GM18519 (cell line): ENCODE data around the gene AP3B2.

Experiments
- ATAC-seq: cut with Tn5 transposase; IDR thresholded peaks from one replicate; pipeline ENCODE4 v1.9.1; 2021; ENCODE audit warnings: mild to moderate bottlenecking, moderate library complexity; ENCODE audit not compliant: unreplicated experiment, low FRiP score

Gene AP3B2

DNA sequence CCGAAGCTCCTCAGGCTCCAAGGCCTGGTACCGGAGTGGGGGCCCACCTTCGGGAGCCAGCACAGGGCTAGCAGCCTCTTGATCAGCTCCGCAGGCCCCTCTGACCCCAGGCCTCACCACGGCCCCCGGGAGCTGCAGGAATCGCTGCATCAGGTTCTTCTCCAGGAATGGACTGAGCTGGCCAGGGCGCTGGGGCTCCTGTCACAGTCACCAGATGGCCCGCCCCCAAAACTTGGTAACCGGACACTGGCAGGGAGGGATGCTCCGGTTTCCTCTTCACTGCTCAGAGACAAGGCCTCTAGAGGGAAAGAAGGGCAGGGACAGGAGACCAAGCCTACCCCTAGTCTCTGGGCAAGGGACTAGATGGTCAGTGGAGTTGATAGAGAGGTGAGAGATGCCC, 9.9 kb downstream of the AP3B2 start:
- no peak for ATAC-seq

DNA sequence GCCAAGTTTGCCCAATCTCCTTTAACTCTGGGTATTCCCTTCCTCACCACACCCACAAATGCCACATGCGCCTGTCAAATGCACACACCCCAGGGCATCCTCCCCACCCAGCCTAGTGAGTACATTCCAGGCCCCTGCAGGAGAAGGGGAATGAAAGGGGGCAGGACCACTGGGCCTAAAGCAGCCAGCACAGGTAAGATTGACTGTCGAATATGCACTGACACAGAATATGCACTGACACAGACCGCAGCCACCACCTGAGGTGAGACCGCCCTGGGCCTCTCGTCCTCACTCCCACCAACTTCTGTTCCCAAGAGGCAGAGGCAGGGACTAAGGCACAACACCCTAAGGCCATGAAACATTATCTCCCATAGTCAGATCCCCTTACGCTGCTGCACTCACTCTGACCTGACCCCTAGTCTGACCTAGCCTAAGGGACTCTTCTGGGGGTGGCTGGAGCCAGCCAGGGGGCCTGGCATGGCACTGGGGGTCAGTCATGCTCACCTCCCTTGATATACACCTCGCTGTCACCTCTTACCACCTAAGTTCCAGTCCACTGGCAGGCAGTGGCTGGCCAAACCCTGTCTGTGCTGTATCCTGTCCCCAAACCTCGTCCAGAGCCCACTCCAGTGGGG, 10.8 kb downstream of the AP3B2 start:
- ATAC-seq: no peak

DNA sequence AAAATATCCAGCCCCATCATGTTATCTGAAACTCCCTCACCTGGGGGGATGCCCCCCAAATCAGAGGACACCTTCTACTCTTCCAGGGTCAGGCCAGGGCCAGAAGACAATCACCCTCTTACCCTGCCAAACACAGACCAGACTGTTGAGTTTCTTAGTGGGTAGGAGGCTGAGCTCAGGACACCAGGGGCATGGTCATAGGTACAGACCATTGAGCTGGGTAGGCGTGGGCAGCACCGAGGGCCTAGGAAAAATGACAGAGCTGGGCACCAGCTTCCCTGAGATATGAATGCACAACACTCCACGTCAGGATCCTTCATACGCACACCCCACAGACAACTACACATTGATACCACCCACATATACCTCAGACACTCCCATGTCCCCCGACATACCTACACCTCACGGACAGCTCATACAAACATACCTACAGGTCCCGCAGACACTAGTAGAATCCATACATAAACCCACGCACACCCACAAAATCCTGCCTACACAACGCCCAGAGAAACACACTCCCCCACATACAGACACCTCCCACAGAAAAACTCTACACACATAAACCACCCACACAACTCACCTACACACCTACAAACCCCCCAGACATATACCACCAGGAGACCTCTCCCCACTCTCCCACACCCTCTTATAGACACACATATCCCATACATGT, 11.8 kb downstream of the AP3B2 start:
- ATAC-seq: no peak

DNA sequence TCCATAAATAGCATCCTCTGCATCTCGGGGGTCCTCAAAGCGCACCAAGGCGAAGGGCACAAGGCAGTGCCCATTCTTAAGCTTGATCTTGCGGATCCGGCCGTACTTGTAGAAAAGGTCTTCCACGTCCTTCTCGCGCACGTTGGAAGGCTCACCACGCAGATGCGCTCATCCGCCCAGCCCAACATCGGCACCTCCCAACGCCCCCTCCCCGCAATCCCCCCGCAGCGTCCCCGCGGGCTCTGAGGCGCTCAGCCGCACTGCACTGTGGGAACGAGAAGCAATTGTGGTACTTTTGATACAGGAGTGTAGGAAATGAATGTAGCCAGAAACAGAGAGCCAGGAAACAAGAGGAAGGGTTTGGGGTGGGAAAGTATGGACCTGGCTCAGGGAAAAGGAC, 17.5 kb downstream of the AP3B2 start:
- ATAC-seq: no peak

DNA sequence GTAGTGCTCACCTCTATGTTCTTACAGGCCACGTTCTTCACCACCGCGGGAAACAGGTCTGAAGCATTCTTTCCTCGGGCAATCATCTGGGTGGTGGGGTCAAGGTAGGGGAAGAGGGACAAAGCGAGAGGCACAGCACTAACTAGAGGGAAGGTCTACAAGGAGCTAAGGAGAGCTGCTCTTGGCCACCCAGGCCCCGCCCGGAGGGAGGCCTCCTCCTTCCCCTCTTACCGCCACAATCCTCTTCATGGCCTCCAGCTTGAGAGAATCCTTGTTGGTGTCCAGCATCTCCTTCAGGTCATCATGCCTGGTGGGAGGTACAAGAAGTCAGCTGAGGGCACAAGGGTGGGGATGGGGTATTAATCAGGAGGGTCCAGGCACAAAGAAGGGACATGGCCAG, 20.5 kb downstream of the AP3B2 start:
- no peak for ATAC-seq

DNA sequence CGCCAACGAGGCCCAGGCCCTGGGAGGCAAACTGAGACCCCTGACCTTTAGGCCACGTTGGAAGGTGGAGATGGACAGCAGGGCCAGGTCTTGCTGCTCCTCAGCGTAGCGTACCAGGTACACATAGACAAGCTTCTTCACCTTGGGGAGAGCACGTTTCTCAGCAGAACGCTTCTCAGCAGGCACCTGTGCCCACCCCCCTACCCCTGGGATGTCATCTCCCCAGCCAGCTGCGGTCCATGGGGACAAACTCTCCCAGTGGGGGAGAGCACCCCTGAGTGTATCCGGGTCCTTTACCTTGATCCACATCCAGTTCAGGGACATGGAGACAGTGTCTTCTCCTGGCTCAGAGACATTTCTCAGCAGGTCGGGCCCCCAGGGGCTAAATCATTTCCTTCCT, 21.0 kb downstream of the AP3B2 start:
- ATAC-seq: no peak

DNA sequence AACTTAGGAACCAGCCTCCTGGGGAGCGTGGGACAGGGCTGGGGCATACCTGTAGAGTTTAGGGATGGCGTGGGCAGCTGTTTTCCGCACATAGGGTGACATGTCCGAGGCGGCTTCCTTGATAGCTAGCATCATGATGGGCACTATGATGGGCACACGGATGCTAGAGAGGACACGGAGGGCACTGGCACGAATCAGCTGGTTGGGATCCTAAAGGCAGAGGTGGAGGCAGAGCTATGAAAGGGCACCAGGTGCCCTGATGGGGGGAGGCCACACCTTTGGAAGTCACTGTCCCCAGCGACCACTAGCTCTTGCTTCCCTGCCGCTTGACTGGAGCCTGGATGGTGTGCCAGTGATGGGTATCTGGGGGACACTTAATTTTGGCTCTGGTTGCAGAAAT, 28.3 kb downstream of the AP3B2 start:
- ATAC-seq: no peak

DNA sequence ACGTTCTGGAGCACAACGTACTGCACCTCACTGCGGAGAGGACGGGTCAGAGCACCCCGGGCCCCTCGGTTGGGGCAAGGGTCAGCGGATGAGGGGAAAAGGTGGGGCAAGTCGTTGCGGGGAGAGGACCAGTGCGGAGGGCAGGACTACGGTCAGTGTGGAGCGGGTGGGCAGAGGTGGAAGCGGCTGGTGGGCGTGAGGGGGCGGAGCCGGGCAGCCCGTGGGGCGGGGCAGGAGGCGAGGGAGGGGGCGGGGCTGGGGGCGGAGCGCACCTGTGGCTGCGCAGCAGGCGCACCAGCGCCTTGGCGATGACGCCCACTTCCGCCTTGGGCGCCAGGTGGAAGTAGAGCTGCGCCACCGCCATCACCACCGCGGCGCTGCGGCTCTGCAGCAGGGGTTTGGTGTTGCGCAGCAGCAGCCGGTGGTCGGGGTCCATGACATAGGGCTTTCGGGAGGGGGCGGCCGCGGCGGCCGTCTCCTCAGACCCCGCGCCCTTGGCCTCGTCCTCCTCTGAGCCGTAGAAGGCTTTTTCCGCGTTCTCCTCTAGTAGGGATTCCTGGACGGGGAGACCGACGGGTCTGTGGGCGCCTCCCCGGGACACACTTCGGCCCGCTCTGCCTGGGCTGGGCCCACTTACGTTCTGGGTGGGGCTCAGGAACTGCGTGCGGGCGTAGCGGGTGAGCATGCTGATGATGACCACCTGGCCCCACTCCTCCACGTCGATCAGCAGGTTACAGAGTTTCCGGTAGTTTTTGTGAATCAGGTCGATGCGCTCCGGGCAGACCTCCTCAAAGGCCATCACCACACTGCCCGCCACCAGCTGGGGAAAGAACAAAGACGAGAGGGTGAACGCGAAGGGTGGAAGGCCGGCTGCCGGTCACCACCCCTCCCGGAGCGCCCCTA, 29.2 kb downstream of the AP3B2 start:
- peak; percentile 83 for ATAC-seq

DNA sequence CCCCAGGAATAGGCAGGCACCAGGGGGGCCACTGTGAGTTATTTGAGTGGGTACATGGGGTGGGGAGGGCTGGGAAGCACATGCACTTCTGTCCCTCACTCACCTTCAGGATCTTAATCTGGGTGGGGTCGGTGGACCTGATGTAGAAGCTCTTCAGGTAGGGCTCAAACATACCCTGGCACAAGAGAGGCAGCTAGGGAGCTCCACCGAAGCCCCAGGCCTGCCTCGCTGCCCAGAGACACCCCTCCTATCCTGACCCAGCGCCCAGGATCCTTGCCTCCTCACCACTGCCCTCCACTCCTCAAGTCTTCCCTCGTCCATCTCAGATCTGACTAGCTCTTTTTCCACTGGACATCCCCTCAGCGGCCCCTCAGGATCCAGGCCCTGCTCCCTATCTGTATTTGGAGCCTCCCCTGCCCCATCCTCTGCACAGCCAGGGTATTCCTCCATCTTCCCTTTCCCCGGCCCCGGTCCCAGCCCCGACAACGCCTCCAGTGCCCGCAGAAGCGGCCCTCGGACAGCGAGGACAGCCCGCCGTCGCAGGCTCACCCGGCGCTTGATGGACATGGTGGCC, 30.0 kb downstream of the AP3B2 start:
- no peak for ATAC-seq

DNA sequence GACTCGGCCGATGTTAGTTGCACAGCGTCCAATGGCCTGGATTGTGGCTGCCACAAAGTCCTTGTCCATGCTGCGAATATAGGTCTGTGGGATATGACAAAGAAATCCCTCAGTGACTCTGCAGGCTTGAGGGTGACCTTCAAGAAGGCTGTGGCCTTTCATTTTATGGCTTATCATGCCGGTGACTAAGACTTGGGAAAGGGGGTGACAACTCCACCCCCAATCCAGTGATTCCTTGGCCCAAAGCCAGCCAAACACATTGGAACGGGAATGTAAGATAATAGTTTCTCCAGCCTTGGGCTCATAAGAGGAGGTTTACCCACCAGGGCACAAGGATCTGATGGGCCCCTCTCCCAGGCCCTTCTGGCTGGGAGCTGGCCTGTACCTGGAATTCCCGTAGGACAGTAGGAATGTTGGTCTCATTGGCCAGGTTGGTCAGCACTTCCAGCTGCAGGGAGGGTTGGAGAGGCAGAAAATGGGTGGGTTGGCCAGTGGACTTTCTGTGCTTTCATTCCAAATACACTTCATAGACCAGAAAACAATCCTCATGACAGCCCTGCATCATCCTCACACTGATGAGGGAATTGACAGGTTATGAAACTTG, 31.9 kb downstream of the AP3B2 start:
- ATAC-seq: no peak

DNA sequence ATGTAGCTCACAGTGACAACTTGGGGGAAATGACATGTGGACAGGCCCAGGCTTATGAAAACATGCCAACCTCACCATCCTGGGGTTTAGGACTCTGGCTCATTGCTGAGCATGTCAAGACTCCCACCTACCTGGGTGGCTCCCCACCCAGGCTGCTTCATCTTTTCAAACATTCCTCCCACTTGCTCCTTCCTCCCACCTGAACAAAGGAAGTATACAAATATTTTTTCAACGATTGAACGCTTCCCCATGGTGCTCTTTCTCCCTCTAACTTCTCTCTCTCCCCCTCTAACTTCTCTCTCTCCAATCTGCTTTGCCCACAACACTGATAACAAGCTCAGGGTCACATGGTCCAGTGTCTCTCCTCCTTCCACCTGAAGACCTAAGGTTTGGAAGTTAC, 34.8 kb downstream of the AP3B2 start:
- ATAC-seq: no peak

DNA sequence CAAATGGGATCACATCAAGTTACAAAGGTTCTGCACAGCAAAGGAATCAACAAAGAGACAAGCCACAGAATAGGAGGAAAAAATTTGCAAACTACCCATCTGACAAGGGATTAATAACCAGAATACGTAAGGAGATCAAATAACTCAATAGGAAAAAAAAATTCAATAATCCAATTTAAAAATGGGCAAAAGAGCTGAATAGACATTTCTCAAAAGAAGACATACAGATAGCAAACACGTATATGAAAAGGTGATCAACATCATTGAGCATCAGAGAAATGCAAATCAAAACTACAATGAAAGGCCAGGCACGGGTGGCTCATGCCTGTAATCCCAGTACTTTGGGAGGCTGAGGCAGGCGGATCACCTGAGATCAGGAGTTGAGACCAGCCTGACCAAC, 39.0 kb downstream of the AP3B2 start:
- ATAC-seq: no peak

DNA sequence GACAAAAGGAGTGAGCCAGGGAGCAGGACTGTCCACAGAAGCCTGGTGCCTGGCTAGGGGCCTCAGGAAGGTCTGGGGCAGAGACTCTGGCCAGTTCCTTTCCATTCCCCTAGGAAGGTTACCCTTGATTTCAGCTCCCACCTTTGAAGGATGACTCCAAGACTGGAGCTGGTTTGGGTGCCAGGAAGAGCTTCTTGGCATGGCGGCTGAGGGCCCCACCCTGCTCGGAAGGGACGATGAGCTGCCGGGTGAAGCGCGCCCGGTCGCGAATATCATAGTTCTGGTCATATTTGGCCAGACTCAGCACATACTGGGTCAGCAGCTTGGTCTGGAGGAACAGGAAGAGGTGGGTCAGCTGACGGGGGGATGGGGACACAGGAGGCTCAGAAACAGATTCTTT, 43.1 kb downstream of the AP3B2 start:
- no peak for ATAC-seq

DNA sequence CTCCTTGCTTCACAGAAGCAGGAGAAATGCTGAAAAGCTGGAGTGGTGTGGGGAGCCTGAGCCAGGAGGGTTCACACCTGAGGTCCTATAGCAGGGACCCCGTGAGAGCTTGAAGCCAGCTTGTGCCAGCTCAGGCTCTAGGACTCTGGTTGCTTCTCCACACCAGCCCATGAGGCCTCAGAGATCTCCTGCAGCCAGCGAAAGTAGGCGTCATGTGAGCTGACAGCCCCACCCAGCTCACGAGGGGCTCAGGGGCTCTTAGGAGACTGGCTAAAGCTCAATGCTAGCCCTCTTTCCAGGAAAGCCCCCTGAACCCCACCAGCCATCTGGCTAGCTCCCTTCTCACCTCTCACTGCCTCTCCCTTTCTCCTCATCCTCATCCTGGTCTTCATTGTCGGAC, 45.7 kb downstream of the AP3B2 start:
- no peak for ATAC-seq

DNA sequence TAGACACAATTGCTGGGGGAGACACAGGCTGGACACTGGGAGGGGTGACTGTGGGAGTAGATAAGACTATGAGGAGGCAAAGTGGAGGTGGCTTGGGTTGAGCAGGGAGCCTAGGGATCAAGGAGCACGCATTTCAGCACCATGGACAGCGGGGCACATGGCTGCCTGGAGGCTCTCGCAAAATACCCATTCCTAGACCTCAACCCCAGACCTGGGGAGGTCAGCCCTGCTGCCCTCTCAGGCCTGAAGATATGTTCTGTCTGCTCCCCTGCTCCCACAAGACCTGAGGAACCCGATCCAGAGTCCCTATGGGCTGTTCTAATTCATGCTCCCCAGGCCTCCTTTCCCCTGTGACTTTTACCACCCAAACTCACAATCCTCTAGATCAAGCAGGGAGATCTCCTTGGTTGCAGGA, 46.5 kb downstream of the AP3B2 start:
- no peak for ATAC-seq

DNA sequence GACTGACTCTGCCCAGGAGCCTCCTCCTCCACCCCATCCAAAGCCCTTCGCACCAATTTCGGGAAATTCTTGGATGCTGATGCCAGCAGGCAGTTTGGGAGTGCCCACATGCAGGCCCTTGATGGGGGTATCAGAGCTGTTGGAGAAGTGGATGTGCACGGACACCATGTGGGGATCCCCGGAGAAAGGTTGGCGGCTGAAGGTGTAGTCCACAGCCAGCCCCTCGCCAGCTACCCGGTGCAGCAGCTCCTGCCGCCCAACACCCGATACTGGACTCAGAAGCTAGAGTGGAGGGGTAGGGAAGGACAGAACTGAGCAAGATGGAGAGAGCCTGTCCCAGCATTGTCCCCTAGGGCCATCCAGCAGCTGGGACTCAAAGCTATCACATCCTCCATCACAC, 47.0 kb downstream of the AP3B2 start:
- ATAC-seq: no peak

DNA sequence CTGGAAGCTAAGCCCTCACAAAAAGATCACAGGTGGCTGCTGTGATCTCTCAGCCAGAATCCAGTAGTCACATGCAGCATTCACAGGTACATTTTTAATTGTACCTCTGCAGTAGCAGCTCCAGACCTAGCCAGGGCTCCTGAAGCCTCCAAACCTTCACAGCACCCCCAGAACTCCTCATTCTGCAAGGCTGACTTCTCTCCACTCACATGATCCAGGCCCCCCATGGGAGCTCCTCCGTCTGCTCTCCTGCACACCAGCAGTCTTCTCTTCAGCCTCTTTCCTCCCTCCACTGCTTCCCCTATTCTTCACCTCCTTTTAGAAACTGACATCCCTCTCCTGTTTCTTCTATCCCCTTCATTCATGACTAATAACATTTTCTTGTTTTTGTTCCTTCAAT, 49.3 kb downstream of the AP3B2 start:
- no peak for ATAC-seq

DNA sequence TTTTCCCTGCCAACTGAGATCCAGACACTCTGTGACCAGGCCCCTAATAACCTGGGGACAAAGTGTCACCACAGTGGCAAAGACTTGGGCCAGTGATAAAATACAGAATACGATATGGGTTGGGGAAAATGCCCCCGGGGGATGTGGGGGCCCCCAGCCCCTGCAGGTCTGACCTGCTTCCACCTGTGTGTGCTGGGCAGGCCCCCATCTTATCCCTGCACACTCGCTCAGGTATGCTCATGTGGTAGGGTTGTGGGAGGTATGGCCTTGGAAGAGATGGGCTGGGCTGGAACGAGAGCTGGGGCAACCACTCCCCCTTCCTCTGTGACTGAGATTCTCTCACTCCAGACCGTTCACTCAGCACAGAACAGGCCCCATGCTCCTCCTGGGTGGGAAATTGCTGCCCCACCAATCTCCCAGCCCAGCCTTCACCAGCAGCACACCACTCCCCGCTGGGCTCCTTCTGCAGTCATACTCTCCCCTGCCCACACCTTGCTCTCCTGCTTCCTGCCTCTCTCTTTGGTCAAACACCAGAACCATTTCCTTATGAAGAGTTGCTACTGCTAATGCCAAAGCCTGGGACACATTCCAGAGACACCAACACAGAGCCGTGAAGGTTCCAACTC, 52.9 kb downstream of the AP3B2 start:
- no peak for ATAC-seq

DNA sequence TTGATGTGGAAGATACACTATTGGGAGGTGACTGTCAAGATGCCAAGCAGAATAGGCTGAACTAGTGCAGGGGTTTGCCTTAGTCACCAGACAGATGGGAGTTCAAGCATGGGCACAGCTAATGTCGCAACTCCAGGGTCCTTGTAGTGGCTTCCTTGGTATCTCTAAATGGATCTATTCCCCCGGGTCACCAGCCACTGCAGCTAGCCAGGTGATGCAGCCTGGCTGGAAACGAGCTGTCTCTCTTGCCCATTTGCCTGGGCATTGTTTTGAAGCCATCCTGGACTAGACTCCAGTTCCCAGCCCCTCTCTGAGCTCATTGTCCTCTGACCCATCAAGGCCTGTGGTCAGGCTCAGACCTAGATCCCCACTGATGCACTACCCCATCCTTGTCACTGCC, 54.1 kb downstream of the AP3B2 start:
- no peak for ATAC-seq

DNA sequence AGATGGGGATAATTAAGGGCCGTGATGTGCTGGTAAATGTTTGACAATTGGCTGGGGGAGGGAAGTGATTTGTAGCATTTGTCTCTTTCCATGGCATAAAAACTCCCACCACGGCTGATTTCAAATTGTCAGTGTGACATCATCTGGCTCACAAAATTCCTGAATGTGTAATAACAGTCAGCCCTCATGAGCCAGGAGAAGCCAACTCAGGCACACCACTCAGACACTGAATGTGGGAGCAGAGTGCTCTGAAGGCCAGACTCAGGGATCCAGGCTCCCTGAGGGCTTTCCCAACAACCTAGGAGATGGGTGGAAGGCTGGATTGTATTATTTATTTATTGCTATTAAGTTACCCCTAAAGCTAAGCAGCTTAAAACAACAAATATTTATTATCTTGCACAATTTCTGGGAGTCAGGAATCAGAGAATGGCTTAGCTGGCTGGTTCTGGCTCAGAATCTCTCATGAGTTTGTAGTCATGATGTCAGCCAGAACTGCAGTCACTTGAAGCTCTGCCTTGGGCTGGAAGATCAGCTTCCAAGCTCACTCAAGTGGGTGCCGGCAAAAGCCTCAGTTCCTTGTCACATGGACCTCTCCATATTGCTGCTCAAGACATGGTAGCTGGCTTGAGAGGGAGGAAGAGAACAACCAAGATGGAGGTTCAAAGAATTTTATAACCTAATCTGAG, 56.0 kb downstream of the AP3B2 start:
- ATAC-seq: no peak
